ENCODE measurements around the gene SLC31A1. TPM values are rescaled to one million over a fixed set of nuclear protein-coding genes. Genes with fewer than 3 reads are reported as not detected.

The SLC31A1 gene
- total and polyA plus RNA-seq, 2 donors (not counting 1 experiment from before 2014, with no cell fraction given), result 1.1 to 3.2 TPM

DNA sequence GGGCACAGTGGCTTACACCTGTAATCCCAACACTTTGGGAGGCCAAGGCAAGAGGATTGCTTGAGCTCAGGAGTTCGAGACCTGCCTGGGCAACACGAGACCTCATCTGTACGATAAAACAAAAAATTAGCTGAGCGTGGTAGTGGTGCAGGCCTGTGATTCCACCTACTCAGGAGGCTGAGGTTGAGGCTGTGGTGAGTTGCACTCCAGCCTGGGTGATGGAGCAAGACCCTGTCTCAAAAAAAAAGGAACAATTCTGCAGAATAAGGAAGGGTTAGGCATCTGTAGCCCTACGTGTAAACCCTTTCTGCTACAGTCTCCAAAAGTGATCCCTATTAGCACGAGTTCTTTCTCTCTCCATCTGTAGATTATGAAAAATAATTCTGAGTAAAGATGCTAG, 34.1 kb downstream of the SLC31A1 start:
- Mint-ChIP-seq H3K27ac (no peak overlapping the region), H3K27me3 (no peaks in the 10 kb centered on the region), H3K9me3 (ENCODE audit: insufficient read depth) (peaks cover 3% of the 10 kb centered on the region), H3K4me1 (no peaks in the 10 kb centered on the region), H3K4me3 (no peak overlapping the region)
- intact Hi-C loops (cut with micrococcal nuclease), result no loop called here
- Histone ChIP-seq H3K27me3 (replicated peaks in 1 of 4; ENCODE audit: control extremely low read depth in 1 of 4, control insufficient read depth in 3 of 4, insufficient read depth in 4 of 4, low read length in 3 of 4) (no peaks in the 10 kb centered on the region), H3K9ac (ENCODE audit: low read length) (no peak overlapping the region), H3K9me3 (ENCODE audit: control extremely low read depth in 1 of 3, control insufficient read depth in 2 of 3, insufficient read depth in 1 of 3, low read length in 2 of 3) (peaks cover 0 to 4% (median 0%) of the 10 kb centered on the region in 3 donors), H3K4me1 (ENCODE audit: control insufficient read depth in 2 of 2, insufficient read depth in 2 of 2, low read length in 2 of 2) (no peaks in the 10 kb centered on the region), H4K20me1 (ENCODE audit: control insufficient read depth, insufficient read depth, low read length, poor library complexity, severe bottlenecking) (no peaks in the 10 kb centered on the region), H3K4me2 (replicated peaks; ENCODE audit: low read depth, low read length, poor library complexity, severe bottlenecking) (no peak overlapping the region), H3K79me2 (ENCODE audit: control insufficient read depth, insufficient read depth, low read length) (no peaks in the 10 kb centered on the region), H3K4me3 (ENCODE audit: control extremely low read depth in 1 of 5, extremely low read depth in 1 of 5, insufficient read depth in 1 of 5, low read depth in 2 of 5, low read length in 4 of 5) (no peak overlapping the region), H3K27ac (ENCODE audit: low read length in 2 of 2) (no peak overlapping the region), H3K36me3 (replicated peaks in 1 of 2; ENCODE audit: control extremely low read depth in 1 of 2, control insufficient read depth in 1 of 2, extremely low read depth in 1 of 2, insufficient read depth in 2 of 2, low read length in 1 of 2) (peaks cover 1 to 17% of the 10 kb centered on the region in 2 experiments), H2AFZ (ENCODE audit: insufficient read depth, low read depth, low read length, poor library complexity, severe bottlenecking) (no peak overlapping the region)
- DNase-seq, result no peak
- WGBS (ENCODE audit: insufficient coverage), result 100% methylated on average over 4 of the region's 6 CpGs
- TF ChIP-seq, protein P1, sequence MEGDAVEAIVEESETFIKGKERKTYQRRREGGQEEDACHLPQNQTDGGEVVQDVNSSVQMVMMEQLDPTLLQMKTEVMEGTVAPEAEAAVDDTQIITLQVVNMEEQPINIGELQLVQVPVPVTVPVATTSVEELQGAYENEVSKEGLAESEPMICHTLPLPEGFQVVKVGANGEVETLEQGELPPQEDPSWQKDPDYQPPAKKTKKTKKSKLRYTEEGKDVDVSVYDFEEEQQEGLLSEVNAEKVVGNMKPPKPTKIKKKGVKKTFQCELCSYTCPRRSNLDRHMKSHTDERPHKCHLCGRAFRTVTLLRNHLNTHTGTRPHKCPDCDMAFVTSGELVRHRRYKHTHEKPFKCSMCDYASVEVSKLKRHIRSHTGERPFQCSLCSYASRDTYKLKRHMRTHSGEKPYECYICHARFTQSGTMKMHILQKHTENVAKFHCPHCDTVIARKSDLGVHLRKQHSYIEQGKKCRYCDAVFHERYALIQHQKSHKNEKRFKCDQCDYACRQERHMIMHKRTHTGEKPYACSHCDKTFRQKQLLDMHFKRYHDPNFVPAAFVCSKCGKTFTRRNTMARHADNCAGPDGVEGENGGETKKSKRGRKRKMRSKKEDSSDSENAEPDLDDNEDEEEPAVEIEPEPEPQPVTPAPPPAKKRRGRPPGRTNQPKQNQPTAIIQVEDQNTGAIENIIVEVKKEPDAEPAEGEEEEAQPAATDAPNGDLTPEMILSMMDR (IDR thresholded peaks at IDR 0.05), result no peak
- no peak for TF ChIP-seq EZH2 (IDR thresholded peaks at IDR 0.05; ENCODE audit: borderline replicate concordance, insufficient read depth, low read depth, low read length, poor library complexity, severe bottlenecking)
- ChIA-PET CTCF (interaction anchor here (2.0 kb wide), 1 partner anchor 18 kb away, joined by 10 read pairs; no protein-coding TSS in a partner anchor), POLR2A (no interaction called here)
- ATAC-seq (ENCODE audit: low read depth), result no peak

DNA sequence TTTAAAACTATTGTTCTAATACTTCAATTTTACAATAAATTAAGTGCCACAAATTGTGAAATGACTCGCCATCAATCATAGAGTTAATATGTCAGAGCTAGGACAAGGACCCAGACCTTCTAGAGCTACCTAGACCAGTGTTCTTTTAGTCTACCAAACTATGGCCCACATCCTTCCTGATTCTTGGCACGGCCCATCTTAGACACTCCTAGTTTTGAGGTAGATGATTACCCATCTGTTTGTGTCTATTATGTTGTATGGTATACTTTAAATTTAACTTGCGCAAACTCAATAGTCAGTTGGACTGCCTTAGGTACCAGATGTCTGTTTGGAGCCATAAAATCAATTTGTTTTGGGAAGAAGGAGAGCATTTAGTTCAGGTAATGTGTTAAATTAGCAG, 36.5 kb downstream of the SLC31A1 start:
- intact Hi-C loops (cut with micrococcal nuclease), result no loop called here
- Histone ChIP-seq H3K36me3 (replicated peaks in 1 of 2; ENCODE audit: control extremely low read depth in 1 of 2, control insufficient read depth in 1 of 2, extremely low read depth in 1 of 2, insufficient read depth in 2 of 2, low read length in 1 of 2) (peaks cover 1 to 17% of the 10 kb centered on the region in 2 experiments), H3K79me2 (ENCODE audit: control insufficient read depth, insufficient read depth, low read length) (no peaks in the 10 kb centered on the region), H3K27ac (ENCODE audit: low read length in 2 of 2) (no peak overlapping the region), H3K9ac (ENCODE audit: low read length) (no peak overlapping the region), H3K4me3 (ENCODE audit: control extremely low read depth in 1 of 5, extremely low read depth in 1 of 5, insufficient read depth in 1 of 5, low read depth in 2 of 5, low read length in 4 of 5) (no peak overlapping the region), H3K4me1 (ENCODE audit: control insufficient read depth in 2 of 2, insufficient read depth in 2 of 2, low read length in 2 of 2) (no peaks in the 10 kb centered on the region), H4K20me1 (ENCODE audit: control insufficient read depth, insufficient read depth, low read length, poor library complexity, severe bottlenecking) (no peaks in the 10 kb centered on the region), H3K4me2 (replicated peaks; ENCODE audit: low read depth, low read length, poor library complexity, severe bottlenecking) (no peak overlapping the region), H3K27me3 (replicated peaks in 1 of 4; ENCODE audit: control extremely low read depth in 1 of 4, control insufficient read depth in 3 of 4, insufficient read depth in 4 of 4, low read length in 3 of 4) (no peaks in the 10 kb centered on the region), H2AFZ (ENCODE audit: insufficient read depth, low read depth, low read length, poor library complexity, severe bottlenecking) (no peak overlapping the region), H3K9me3 (ENCODE audit: control extremely low read depth in 1 of 3, control insufficient read depth in 2 of 3, insufficient read depth in 1 of 3, low read length in 2 of 3) (no peaks in the 10 kb centered on the region)
- no peaks in the 10 kb centered on the region for H3K9me3 Mint-ChIP-seq (ENCODE audit: insufficient read depth)
- CTCF ChIA-PET, result interaction anchor here (0.9 kb wide), 1 partner anchor 324 kb away, joined by 3 read pairs; no protein-coding TSS in a partner anchor
- no peak overlapping the region for H3K27ac Mint-ChIP-seq
- no peak for ATAC-seq (ENCODE audit: low read depth)
- H3K4me3 Mint-ChIP-seq, result no peak overlapping the region
- POLR2A ChIA-PET, result no interaction called here
- H3K27me3 Mint-ChIP-seq, result no peaks in the 10 kb centered on the region
- no peaks in the 10 kb centered on the region for H3K4me1 Mint-ChIP-seq
- no peak for DNase-seq
- TF ChIP-seq, protein P1 (IDR thresholded peaks at IDR 0.05), result no peak
- no peak for TF ChIP-seq EZH2 (IDR thresholded peaks at IDR 0.05; ENCODE audit: borderline replicate concordance, insufficient read depth, low read depth, low read length, poor library complexity, severe bottlenecking)
- no CpG with 5 or more reads among the region's 3 CpGs for WGBS (ENCODE audit: insufficient coverage)

Measured in B cell (primary cell).